K562 (cell line): ENCODE measurements around the gene CTPS1. TPM values are rescaled to one million over a fixed set of nuclear protein-coding genes. Genes with fewer than 3 reads are reported as not detected.
A peak's percentile ranks its signal among the peaks of the same experiment; 100 is the strongest.

Source experiments
- ATAC-seq: fragments of 200-7000 bp; cut with Tn5 transposase; 3 replicates; pipeline ENCODE4 v1.9.1; 2020; ENCODE audit warnings: moderate library complexity
- BruUV-seq: library from RNA; stranded (reverse); fragments of 400-500 nt; replicated peaks from 2 replicates; lab custom pipeline; 2021; lab: Mats Ljungman, UMichigan
- CTCF ChIA-PET: fragments of 300-600 bp; formaldehyde crosslinking; extraction: SDS; loops from one replicate; lab custom pipeline; 2021; ENCODE audit warnings: low intra/inter-chr PET ratio; lab: Yijun Ruan, JAX
- POLR2A ChIA-PET: fragments of 300-600, 350-650 bp; sonication (Branson Sonifier 250); formaldehyde crosslinking; extraction: SDS; loops from one replicate; lab custom pipeline; 2021; ENCODE audit warnings: antibody characterized with exemption, inconsistent platforms; lab: Yijun Ruan, JAX
- DNase-seq, 4 experiments: peaks; one replicate each; pipeline versions ENCODE4 v3.0.0 to v3.0.0-alpha.2; 2011 to 2018; ENCODE audit warnings: low spot score in 3 of 4, mixed read lengths in 3 of 4; ENCODE audit errors: extremely low read depth in 1 of 4
- FAIRE-seq: peaks from 2 replicates; lab custom pipeline; 2011; peaks lifted over from hg19 to GRCh38; lab: Jason Lieb, UNC
- H2AFZ ChIP-seq: 2 replicates; pipeline ENCODE4 v1.6.0; 2011; ENCODE audit warnings: low read depth, low read length, control low read depth, inconsistent platforms
- H3K27ac ChIP-seq: fragments of 200-600 bp; 3 replicates; pipeline ENCODE4 v1.8.0; 2011; ENCODE audit warnings: low read depth, mild to moderate bottlenecking, control low read depth, inconsistent platforms, low read length, moderate library complexity, mixed read lengths; ENCODE audit errors: extremely low read depth
- H3K27me3 ChIP-seq, 2 experiments: fragments of 300-600 bp in 1 of 2; 2 replicates in 1 of 2; 3 replicates in 1 of 2; pipeline versions ENCODE4 v1.6.0 to v1.8.0; 2011; ENCODE audit warnings: inconsistent platforms in 2 of 2, low read length in 2 of 2, mild to moderate bottlenecking in 1 of 2, mixed read lengths in 1 of 2, moderate library complexity in 1 of 2; ENCODE audit not compliant: control insufficient read depth in 2 of 2, insufficient read depth in 2 of 2
- H3K36me3 ChIP-seq: fragments of 300-600 bp; 3 replicates; pipeline ENCODE4 v1.8.0; 2011; ENCODE audit warnings: mild to moderate bottlenecking, low read length, inconsistent platforms; ENCODE audit not compliant: control insufficient read depth, insufficient read depth
- H3K4me1 ChIP-seq, 2 experiments: fragments of 200-600 bp in 1 of 2; replicated peaks in 1 of 2; 2 replicates in 1 of 2; 3 replicates in 1 of 2; pipeline versions ENCODE4 v1.5.1 to v1.8.0; 2011; ENCODE audit warnings: inconsistent platforms in 2 of 2, low read length in 2 of 2, mild to moderate bottlenecking in 1 of 2, mixed read lengths in 1 of 2, moderate library complexity in 1 of 2; ENCODE audit not compliant: control insufficient read depth in 2 of 2, insufficient read depth in 2 of 2
- H3K4me2 ChIP-seq: 2 replicates; pipeline ENCODE4 v1.6.1; 2011; ENCODE audit warnings: low read length, control low read depth, inconsistent platforms, mixed read lengths; ENCODE audit not compliant: insufficient read depth
- H3K4me3 ChIP-seq: fragments of 200-600 bp; sonication (generic), shearing (Covaris generic); 2 replicates; pipeline ENCODE4 v1.5.1; 2016; ENCODE audit warnings: control low read depth, inconsistent platforms
- H3K79me2 ChIP-seq: fragments of 200-600 bp; 3 replicates; pipeline ENCODE4 v1.8.0; 2011; ENCODE audit warnings: low read length, inconsistent platforms; ENCODE audit not compliant: control insufficient read depth, insufficient read depth
- H3K9ac ChIP-seq, 2 experiments: 2 replicates each; pipeline versions ENCODE4 v1.6.0 to v1.6.1; 2011; ENCODE audit warnings: low read depth in 2 of 2, low read length in 2 of 2, control low read depth in 1 of 2, inconsistent platforms in 1 of 2, mild to moderate bottlenecking in 1 of 2, mixed read lengths in 1 of 2; ENCODE audit not compliant: insufficient read depth in 1 of 2
- H3K9me1 ChIP-seq: one replicate; pipeline ENCODE4 v1.6.0; 2011; ENCODE audit warnings: inconsistent platforms, mild to moderate bottlenecking, low read length, moderate library complexity; ENCODE audit not compliant: control insufficient read depth, insufficient read depth
- H3K9me3 ChIP-seq: replicated peaks from 2 replicates; pipeline ENCODE4 v1.5.1; 2011; ENCODE audit warnings: low read depth, low read length, inconsistent platforms; ENCODE audit not compliant: control insufficient read depth, insufficient read depth
- H4K20me1 ChIP-seq: replicated peaks from 2 replicates; pipeline ENCODE4 v1.6.1; 2011; ENCODE audit warnings: low read length, inconsistent platforms, mixed read lengths; ENCODE audit not compliant: control insufficient read depth, insufficient read depth
- E2F3 ChIP-seq: fragments of 250-450 bp; sonication (Bioruptor Pico); IDR thresholded peaks from 2 replicates; pipeline ENCODE4 v1.4.0; 2020; ENCODE audit warnings: mild to moderate bottlenecking
- EHMT2 ChIP-seq: fragments of 450-650 bp; IDR thresholded peaks from 2 replicates; pipeline ENCODE4 v1.6.1; 2018; ENCODE audit warnings: antibody characterized with exemption
- NR1H2 ChIP-seq: sonication (generic); formaldehyde crosslinking; IDR thresholded peaks from 2 replicates; pipeline ENCODE4 v1.4.0; 2020; ENCODE audit warnings: mild to moderate bottlenecking, missing genetic modification reagents
- POLR2G ChIP-seq: fragments of 200-400 bp; formaldehyde crosslinking; IDR thresholded peaks from 2 replicates; pipeline ENCODE4 v1.6.1; 2017; ENCODE audit warnings: low read depth, mild to moderate bottlenecking, antibody characterized with exemption, low read length, moderate library complexity
- RB1 ChIP-seq: fragments of 450-650 bp; IDR thresholded peaks from 2 replicates; pipeline ENCODE4 v1.6.1; 2017; ENCODE audit warnings: low read depth, mild to moderate bottlenecking
- SLC30A9 ChIP-seq: fragments of 250-450 bp; sonication (Bioruptor Pico); IDR thresholded peaks from 2 replicates; pipeline ENCODE4 v1.8.0; 2022; ENCODE audit warnings: mild to moderate bottlenecking, moderate library complexity
- SNIP1 ChIP-seq: fragments of 450-650 bp; IDR thresholded peaks from 2 replicates; pipeline ENCODE4 v1.7.1; 2017; ENCODE audit warnings: low read depth, mild to moderate bottlenecking
- WGBS: fragments of 100-300 bp; shearing (Covaris generic); methylation state at CpG from one replicate; pipeline ENCODE4 v1.1.6; 2016; ENCODE audit warnings: low coverage, mixed read lengths; ENCODE audit not compliant: insufficient coverage; ENCODE audit errors: missing lambda C conversion rate; 5-methylcytosine and 5-hydroxymethylcytosine counted together
- in situ Hi-C: fragments of 300-500 bp; cut with MboI; formaldehyde crosslinking; loops from 4 replicates; pipeline ENCODE4 v1.15.0; 2018; ENCODE audit warnings: inconsistent platforms, mixed read lengths
- intact Hi-C: fragments of 100-400 bp; cut with micrococcal nuclease; formaldehyde crosslinking; loops from 2 replicates; pipeline ENCODE4 v1.14.2; 2022
- polyA plus RNA-seq, 8 experiments: library from polyadenylated mRNA; depleted of rRNA in 4 of 8; stranded (reverse) in 5 of 8; unstranded in 3 of 8; fragments of >200 nt; fragmentation: Nextera tagmentation in 2 of 8; fragmentation: Illumina TruSeq in 1 of 8; extraction: Ambion mirVana in 2 of 8; extraction: Trizol in 1 of 8; gene quantifications; 2 replicates each; pipeline versions ENCODE4 v1.2.1 to v1.2.3, GENCODE V29; 2011 to 2014; ENCODE audit warnings: inconsistent platforms in 1 of 8, missing spikeins in 1 of 8
- total RNA-seq, 7 experiments: library from RNA; depleted of rRNA in 6 of 7; stranded (reverse); fragments of >200 nt in 6 of 7; fragmentation: Illumina TruSeq in 2 of 7; extraction: Trizol in 2 of 7; gene quantifications; 2 replicates each; pipeline versions ENCODE4 v1.2.1 to v1.2.3, GENCODE V29; 2011 to 2021; ENCODE audit warnings: low replicate concordance in 1 of 7
- TF ChIP-seq, protein P1 (sequence below): fragments of 450-650 bp; formaldehyde crosslinking; IDR thresholded peaks from 2 replicates; pipeline ENCODE4 v1.4.0; 2020; ENCODE audit warnings: mild to moderate bottlenecking
- TF ChIP-seq, protein P2 (sequence below): IDR thresholded peaks from 2 replicates; pipeline ENCODE4 v1.6.1; 2012; ENCODE audit warnings: low read depth, low read length, improper control_type of control experiment, borderline replicate concordance
- TF ChIP-seq, protein P3 (sequence below): fragments of 450-650 bp; IDR thresholded peaks from one replicate; pipeline ENCODE4 v1.6.1; 2018; ENCODE audit warnings: mild to moderate bottlenecking, moderate library complexity; ENCODE audit not compliant: partially characterized antibody

Gene CTPS1
- total and polyA plus RNA-seq, 9 of the 15 experiments (the other 6 are each of a cell fraction or from before 2014, with no cell fraction given), result 44.4 to 164 (median 87.7) TPM

DNA sequence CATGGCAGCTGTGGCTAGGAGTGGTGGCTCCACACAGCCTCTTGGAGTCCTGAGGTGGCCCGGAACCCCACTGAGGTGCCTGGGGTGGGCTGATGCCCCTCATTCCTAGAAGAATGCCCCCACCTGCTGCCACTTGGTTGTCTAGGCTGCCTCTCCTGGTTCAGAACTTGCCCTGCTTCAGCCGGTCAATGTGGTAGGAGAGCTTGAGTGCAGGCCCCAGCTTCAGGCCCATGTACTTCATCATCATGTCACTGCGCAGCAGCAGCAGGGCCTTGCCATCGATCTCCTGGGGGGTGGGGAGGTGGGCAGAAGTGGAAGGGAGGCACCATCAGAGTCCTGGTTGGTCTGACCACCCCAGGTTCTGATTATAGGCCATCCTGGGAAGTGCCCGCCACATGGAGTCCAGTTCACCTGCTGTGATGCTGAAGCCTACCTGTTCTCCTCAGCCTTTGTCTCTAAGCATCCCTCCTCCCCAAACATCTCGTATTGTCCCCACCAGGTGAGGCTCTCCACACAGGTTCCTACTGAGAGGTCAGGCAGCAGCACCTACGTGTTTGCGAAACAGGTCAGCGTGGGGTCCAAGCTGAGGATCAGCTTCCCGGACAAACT, 48.6 kb downstream of the CTPS1 start:
- DNase-seq, result no peak
- Histone ChIP-seq H3K27me3 (no peaks in the 10 kb centered on the region), H4K20me1 (peaks cover 3% of the 10 kb centered on the region; the same call in 1 of the 2 replicates), H3K4me3 (no peak overlapping the region), H3K9me1 (no peaks in the 10 kb centered on the region), H3K79me2 (no peaks in the 10 kb centered on the region), H3K36me3 (peaks cover 50% of the 10 kb centered on the region), H3K4me1 (no peaks in the 10 kb centered on the region; a peak in 1 of 5 replicates), H3K4me2 (no peak overlapping the region), H3K9ac (no peak overlapping the region), H3K27ac (no peak overlapping the region), H2AFZ (no peak overlapping the region), H3K9me3 (peaks cover 3% of the 10 kb centered on the region)
- no peak for FAIRE-seq
- no peak for ATAC-seq
- ChIA-PET POLR2A (interaction anchor here (0.6 to 1.4 kb wide), 6 partner anchors 10 to 257 kb away, joined by 3 read pairs; no protein-coding TSS in a partner anchor), CTCF (no interaction called here)
- BruUV-seq, result no TSS peak
- intact Hi-C loops, result no loop called here
- in situ Hi-C loops, result no loop called here
- TF ChIP-seq POLR2G (peak; percentile 45), RB1 (no peak), E2F3 (CRISPR knock-in tag) (no peak)
- 94% methylated on average over 10 of the region's 10 CpGs for WGBS

DNA sequence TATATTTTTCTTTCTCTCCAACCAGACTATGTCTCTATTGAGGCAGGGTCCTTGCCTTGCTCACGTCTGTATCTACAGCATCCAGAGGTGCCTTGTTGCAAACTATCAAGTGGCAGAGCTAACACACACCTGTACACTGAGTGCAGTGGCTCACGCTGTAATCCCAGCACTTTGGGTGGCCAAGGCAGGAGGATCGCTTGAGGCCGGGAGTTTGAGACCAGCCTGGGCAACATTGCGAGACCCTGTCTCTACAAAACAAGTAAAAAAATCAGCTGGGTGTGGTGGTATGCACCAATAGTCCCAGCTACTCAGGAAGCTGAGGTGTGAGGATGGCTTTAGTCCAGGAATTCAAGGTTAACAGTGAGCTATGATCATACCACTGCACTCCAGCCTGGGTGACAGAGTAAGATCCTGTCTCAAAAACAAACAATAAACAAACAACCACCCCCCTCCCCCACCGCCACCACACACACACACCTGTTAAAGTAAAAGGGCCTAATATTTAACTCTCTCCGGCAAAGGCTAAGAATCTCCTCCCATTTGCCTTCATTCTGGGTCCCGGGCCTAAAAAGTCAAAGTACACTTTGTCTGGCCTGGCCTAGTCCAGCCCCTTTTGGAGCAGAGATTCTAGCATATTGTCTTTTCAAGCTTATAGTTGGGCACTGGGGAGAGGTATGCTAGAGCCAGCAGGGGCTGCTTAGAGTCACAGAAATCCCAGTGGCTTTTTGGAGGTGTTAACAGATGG, 51.5 kb downstream of the CTPS1 start:
- in situ Hi-C loops, result no loop called here
- Histone ChIP-seq H2AFZ (no peak overlapping the region), H3K36me3 (peaks cover 63% of the 10 kb centered on the region), H3K9me3 (peaks cover 3% of the 10 kb centered on the region), H3K4me3 (no peak overlapping the region), H4K20me1 (no peaks in the 10 kb centered on the region), H3K79me2 (no peaks in the 10 kb centered on the region), H3K9me1 (no peaks in the 10 kb centered on the region), H3K27ac (no peak overlapping the region), H3K4me1 (peaks cover 2 to 3% of the 10 kb centered on the region in 2 experiments; a peak in 2 of 5 replicates), H3K4me2 (no peak overlapping the region), H3K27me3 (no peaks in the 10 kb centered on the region), H3K9ac (no peak overlapping the region)
- no TSS peak for BruUV-seq
- intact Hi-C loops, result loop anchor here (10.0 kb wide), 1 partner anchor 394 kb away; no protein-coding TSS in a partner anchor
- POLR2A ChIA-PET, result interaction anchor here (0.7 to 0.8 kb wide), 2 partner anchors 9 to 11 kb away, joined by 3 read pairs; no protein-coding TSS in a partner anchor
- DNase-seq, result no peak
- no peak for FAIRE-seq
- no peak for ATAC-seq
- WGBS, result 94% methylated on average over 8 of the region's 8 CpGs
- CTCF ChIA-PET, result no interaction called here
- TF ChIP-seq, protein P1, sequence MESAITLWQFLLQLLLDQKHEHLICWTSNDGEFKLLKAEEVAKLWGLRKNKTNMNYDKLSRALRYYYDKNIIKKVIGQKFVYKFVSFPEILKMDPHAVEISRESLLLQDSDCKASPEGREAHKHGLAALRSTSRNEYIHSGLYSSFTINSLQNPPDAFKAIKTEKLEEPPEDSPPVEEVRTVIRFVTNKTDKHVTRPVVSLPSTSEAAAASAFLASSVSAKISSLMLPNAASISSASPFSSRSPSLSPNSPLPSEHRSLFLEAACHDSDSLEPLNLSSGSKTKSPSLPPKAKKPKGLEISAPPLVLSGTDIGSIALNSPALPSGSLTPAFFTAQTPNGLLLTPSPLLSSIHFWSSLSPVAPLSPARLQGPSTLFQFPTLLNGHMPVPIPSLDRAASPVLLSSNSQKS (CRISPR knock-in tag), result no peak
- TF ChIP-seq, protein P2, sequence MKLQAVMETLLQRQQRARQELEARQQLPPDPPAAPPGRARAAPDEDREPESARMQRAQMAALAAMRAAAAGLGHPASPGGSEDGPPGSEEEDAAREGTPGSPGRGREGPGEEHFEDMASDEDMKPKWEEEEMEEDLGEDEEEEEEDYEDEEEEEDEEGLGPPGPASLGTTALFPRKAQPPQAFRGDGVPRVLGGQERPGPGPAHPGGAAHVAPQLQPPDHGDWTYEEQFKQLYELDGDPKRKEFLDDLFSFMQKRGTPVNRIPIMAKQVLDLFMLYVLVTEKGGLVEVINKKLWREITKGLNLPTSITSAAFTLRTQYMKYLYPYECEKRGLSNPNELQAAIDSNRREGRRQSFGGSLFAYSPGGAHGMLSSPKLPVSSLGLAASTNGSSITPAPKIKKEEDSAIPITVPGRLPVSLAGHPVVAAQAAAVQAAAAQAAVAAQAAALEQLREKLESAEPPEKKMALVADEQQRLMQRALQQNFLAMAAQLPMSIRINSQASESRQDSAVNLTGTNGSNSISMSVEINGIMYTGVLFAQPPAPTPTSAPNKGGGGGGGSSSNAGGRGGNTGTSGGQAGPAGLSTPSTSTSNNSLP, result no peak
- TF ChIP-seq SNIP1 (no peak), SLC30A9 (CRISPR knock-in tag) (no peak), EHMT2 (no peak), NR1H2 (CRISPR knock-in tag) (no peak)
- TF ChIP-seq, protein P3, sequence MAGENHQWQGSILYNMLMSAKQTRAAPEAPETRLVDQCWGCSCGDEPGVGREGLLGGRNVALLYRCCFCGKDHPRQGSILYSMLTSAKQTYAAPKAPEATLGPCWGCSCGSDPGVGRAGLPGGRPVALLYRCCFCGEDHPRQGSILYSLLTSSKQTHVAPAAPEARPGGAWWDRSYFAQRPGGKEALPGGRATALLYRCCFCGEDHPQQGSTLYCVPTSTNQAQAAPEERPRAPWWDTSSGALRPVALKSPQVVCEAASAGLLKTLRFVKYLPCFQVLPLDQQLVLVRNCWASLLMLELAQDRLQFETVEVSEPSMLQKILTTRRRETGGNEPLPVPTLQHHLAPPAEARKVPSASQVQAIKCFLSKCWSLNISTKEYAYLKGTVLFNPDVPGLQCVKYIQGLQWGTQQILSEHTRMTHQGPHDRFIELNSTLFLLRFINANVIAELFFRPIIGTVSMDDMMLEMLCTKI, result no peak
